Endodermal cell (in vitro differentiated cells): ENCODE measurements around the gene HAAO. TPM values are rescaled to one million over a fixed set of nuclear protein-coding genes. Genes with fewer than 3 reads are reported as not detected.

Experiments used
- DNase-seq: peaks from one replicate; pipeline ENCODE4 v3.0.0-alpha.2; 2017
- H3K27ac ChIP-seq: 2 replicates; pipeline ENCODE4 v1.5.1; 2013; ENCODE audit warnings: mild to moderate bottlenecking, low read depth, low read length, moderate library complexity
- H3K27me3 ChIP-seq: 2 replicates; pipeline ENCODE4 v1.6.1; 2013; ENCODE audit warnings: mild to moderate bottlenecking, low read length, moderate library complexity; ENCODE audit not compliant: insufficient read depth, control insufficient read depth, poor library complexity, severe bottlenecking
- H3K36me3 ChIP-seq: 2 replicates; pipeline ENCODE4 v1.7.0; 2013; ENCODE audit warnings: mild to moderate bottlenecking, low read length, moderate library complexity; ENCODE audit not compliant: control insufficient read depth, insufficient read depth
- H3K4me1 ChIP-seq: one replicate; pipeline ENCODE4 v1.7.0; 2013; ENCODE audit warnings: low read length; ENCODE audit not compliant: control insufficient read depth, insufficient read depth
- H3K4me3 ChIP-seq: 2 replicates; pipeline ENCODE4 v1.5.1; 2013; ENCODE audit warnings: mild to moderate bottlenecking, low read length, moderate library complexity
- H3K9ac ChIP-seq: 2 replicates; pipeline ENCODE4 v1.6.1; 2013; ENCODE audit warnings: mild to moderate bottlenecking, low read length, moderate library complexity; ENCODE audit not compliant: poor library complexity, severe bottlenecking; ENCODE audit errors: extremely low read depth
- H3K9me3 ChIP-seq: 2 replicates; pipeline ENCODE4 v1.6.1; 2013; ENCODE audit warnings: mild to moderate bottlenecking, low read length, moderate library complexity; ENCODE audit not compliant: control insufficient read depth
- H3K27ac Mint-ChIP-seq: 2 replicates; pipeline ENCODE4 v1.8.0; 2020; ENCODE audit warnings: mixed read lengths
- H3K27me3 Mint-ChIP-seq: 2 replicates; pipeline ENCODE4 v1.8.0; 2021; ENCODE audit warnings: mild to moderate bottlenecking, mixed read lengths; ENCODE audit not compliant: insufficient read depth
- H3K36me3 Mint-ChIP-seq: 2 replicates; pipeline ENCODE4 v1.8.0; 2020; ENCODE audit warnings: low read depth, mixed read lengths
- H3K4me1 Mint-ChIP-seq: 2 replicates; pipeline ENCODE4 v1.8.0; 2020; ENCODE audit warnings: mixed read lengths
- H3K4me3 Mint-ChIP-seq: 2 replicates; pipeline ENCODE4 v1.8.0; 2020; ENCODE audit warnings: mild to moderate bottlenecking, moderate library complexity, mixed read lengths
- H3K9me3 Mint-ChIP-seq: 2 replicates; pipeline ENCODE4 v1.8.0; 2020; ENCODE audit warnings: mild to moderate bottlenecking, mixed read lengths
- WGBS, 2 experiments: methylation state at CpG; one replicate each; pipeline versions ENCODE4 v1.1.5 to v1.1.7; 2013; ENCODE audit warnings: missing lambda C conversion rate in 2 of 2, mixed read lengths in 1 of 2; ENCODE audit not compliant: insufficient coverage in 1 of 2, insufficient read length in 1 of 2; 5-methylcytosine and 5-hydroxymethylcytosine counted together
- long read RNA-seq, 4 experiments: library from polyadenylated mRNA in 2 of 4; library from RNA in 1 of 4; library from capped mRNA in 1 of 4; stranded (forward) in 3 of 4; unstranded in 1 of 4; transcript quantifications; one replicate each; pipeline ENCODE4 v2.0.0, GENCODE V29; 2020 to 2021; ENCODE audit warnings: inconsistent platforms in 1 of 4
- polyA plus RNA-seq, 2 experiments: library from polyadenylated mRNA; stranded (reverse); fragments of 50-300 nt; gene quantifications; one replicate each; pipeline ENCODE4 v1.2.3, GENCODE V29; 2013
- total RNA-seq, 2 donors: library from RNA; stranded (reverse); fragmentation: NEBNext Ultra II Directional in 1 of 2; extraction: Animal tissue kit (Norgen Biotek cat#: 25700) in 1 of 2; gene quantifications; 2 replicates in 1 of 2; 3 replicates in 1 of 2; pipeline ENCODE4 v1.2.1, GENCODE V29; 2021
- TF ChIP-seq, protein P1 (sequence below): fragments of 200-600 bp; sonication (generic); conservative IDR thresholded peaks from 2 replicates; pipeline ENCODE4 v1.5.0; 2021; ENCODE audit warnings: antibody characterized with exemption, mild to moderate bottlenecking

Gene HAAO
- 10 to 100 TPM; 13.4 to 24.2 TPM for total RNA-seq
- 6.8 TPM for polyA plus RNA-seq (2013, experiment 1 of 2)
- 7.2 TPM for polyA plus RNA-seq (2013, experiment 2 of 2)
- long read RNA-seq, experiment 1, partial matches to known transcripts = 3 of 14 reads
- long read RNA-seq, experiment 1, other reads (novel, unspliced or antisense) = 11 of 14 reads
- long read RNA-seq, experiment 2, transcript HAAO-201 (10 exons, 1,265 nt) = major isoform, 11 of 21 reads
- long read RNA-seq, experiment 2, partial matches to known transcripts = 2 of 21 reads
- long read RNA-seq, experiment 2, other reads (novel, unspliced or antisense) = 8 of 21 reads
- long read RNA-seq, experiment 3, transcript HAAO-201 (10 exons, 1,265 nt) = major isoform, 11 of 24 reads
- long read RNA-seq, experiment 3, partial matches to known transcripts = 0 of 24 reads
- long read RNA-seq, experiment 3, other reads (novel, unspliced or antisense) = 8 of 24 reads
- long read RNA-seq, experiment 4, transcript HAAO-201 (10 exons, 1,265 nt) = major isoform, 14 of 33 reads
- long read RNA-seq, experiment 4, partial matches to known transcripts = 1 of 33 reads
- long read RNA-seq, experiment 4, other reads (novel, unspliced or antisense) = 15 of 33 reads

DNA sequence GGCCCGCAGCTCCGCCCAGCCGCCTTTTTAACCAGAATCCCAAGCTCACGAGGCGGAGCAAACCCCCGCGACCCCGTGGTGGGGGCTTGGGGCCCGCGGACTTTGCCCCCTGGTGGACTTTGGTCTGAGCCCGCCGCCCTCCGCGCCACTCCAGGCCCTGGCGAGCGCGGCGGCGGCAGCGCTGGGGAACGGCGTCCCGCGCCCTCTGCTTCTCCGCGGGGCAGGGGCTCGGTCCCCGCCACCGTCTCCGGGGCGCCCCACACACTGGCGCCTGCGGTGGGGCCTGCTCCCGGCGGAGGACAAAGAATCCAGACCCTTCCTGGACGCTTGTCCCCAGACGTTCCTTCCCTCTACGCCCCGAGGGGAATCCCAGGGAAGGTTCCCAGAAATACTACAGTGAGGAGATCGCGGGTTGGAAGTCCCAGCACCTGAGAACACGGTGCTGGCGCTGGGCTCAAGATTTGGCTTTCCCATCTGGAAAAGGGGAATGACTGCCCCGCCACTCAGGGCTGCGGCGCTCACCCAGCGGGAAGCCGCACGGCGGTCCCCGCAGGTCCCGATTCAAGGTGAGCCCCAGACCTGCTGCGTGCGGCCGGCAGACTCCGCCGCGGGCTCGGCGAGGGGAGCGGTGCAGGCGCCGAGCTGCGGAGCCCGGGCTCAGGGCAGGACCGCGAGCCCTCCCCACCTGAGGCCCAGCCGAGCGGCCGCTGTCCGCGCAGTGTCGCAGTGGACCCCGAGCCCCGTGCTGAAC lies at the start of gene HAAO:
Gene HAAO (minus strand): TSS at position 1 of the 751 bp plus-strand sequence. CDS start 47 bp downstream, outside the sequence.
- peaks cover 4% of the 10 kb centered on the region for H3K9me3 Mint-ChIP-seq
- Histone ChIP-seq H3K27me3 (peaks cover 26% of the 10 kb centered on the region), H3K4me3 (peak within 1 kb of the TSS; percentile 80), H3K27ac (peak within 1 kb of the TSS; percentile 91), H3K9me3 (peaks cover 10% of the 10 kb centered on the region), H3K9ac (peak within 1 kb of the TSS; percentile 63), H3K4me1 (peaks cover 3% of the 10 kb centered on the region), H3K36me3 (no peaks in the 10 kb centered on the region)
- TF ChIP-seq, protein P1, sequence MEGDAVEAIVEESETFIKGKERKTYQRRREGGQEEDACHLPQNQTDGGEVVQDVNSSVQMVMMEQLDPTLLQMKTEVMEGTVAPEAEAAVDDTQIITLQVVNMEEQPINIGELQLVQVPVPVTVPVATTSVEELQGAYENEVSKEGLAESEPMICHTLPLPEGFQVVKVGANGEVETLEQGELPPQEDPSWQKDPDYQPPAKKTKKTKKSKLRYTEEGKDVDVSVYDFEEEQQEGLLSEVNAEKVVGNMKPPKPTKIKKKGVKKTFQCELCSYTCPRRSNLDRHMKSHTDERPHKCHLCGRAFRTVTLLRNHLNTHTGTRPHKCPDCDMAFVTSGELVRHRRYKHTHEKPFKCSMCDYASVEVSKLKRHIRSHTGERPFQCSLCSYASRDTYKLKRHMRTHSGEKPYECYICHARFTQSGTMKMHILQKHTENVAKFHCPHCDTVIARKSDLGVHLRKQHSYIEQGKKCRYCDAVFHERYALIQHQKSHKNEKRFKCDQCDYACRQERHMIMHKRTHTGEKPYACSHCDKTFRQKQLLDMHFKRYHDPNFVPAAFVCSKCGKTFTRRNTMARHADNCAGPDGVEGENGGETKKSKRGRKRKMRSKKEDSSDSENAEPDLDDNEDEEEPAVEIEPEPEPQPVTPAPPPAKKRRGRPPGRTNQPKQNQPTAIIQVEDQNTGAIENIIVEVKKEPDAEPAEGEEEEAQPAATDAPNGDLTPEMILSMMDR = peak; percentile 46
- peak; percentile 90 for DNase-seq
- 1 to 4% methylated on average over 41 to 75 of the region's 75 CpGs for WGBS, 2 experiments
- peak within 1 kb of the TSS; percentile 68 for H3K4me3 Mint-ChIP-seq
- peaks cover 31% of the 10 kb centered on the region for H3K27me3 Mint-ChIP-seq
- H3K4me1 Mint-ChIP-seq = peaks cover 23% of the 10 kb centered on the region
- peaks cover 6% of the 10 kb centered on the region for H3K36me3 Mint-ChIP-seq
- peak within 1 kb of the TSS; percentile 74 for H3K27ac Mint-ChIP-seq

DNA sequence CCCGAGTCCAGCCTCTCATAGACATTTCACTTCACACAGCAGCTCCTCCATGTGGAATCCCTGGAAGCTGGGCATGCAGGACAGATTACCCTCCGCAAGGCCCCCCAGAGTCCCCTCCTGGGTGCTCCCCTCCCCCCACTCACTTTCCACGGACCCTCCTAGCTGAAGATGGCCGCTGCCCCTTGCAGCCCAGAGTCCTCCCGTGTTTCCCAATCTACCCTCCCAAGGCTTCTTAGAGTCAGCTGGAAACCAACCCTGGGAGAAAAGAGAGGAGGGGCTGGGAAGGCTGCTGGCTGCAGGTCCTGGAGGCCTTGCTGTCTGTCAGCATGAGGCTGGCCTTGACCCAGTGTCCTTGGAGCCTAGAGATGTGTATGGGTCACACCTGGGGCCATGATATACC lies 49.0 kb upstream of the HAAO start:
- peaks cover 7% of the 10 kb centered on the region for H3K4me1 Mint-ChIP-seq
- no peak overlapping the region for H3K27ac ChIP-seq
- no peaks in the 10 kb centered on the region for H3K4me1 ChIP-seq
- no peaks in the 10 kb centered on the region for H3K36me3 ChIP-seq
- H3K9ac ChIP-seq = no peak overlapping the region
- H3K9me3 Mint-ChIP-seq = no peaks in the 10 kb centered on the region
- no peak overlapping the region for H3K27ac Mint-ChIP-seq
- WGBS, 2 experiments = 88% methylated on average over 5 of the region's 5 CpGs; no CpG with 5 or more reads in 1 of the 2 experiments
- no peaks in the 10 kb centered on the region for H3K27me3 ChIP-seq
- peak; percentile 26 for DNase-seq
- no peaks in the 10 kb centered on the region for H3K9me3 ChIP-seq
- H3K27me3 Mint-ChIP-seq = no peaks in the 10 kb centered on the region
- no peaks in the 10 kb centered on the region for H3K36me3 Mint-ChIP-seq
- H3K4me3 ChIP-seq = no peak overlapping the region
- H3K4me3 Mint-ChIP-seq = no peak overlapping the region
- TF ChIP-seq, protein P1 = no peak

DNA sequence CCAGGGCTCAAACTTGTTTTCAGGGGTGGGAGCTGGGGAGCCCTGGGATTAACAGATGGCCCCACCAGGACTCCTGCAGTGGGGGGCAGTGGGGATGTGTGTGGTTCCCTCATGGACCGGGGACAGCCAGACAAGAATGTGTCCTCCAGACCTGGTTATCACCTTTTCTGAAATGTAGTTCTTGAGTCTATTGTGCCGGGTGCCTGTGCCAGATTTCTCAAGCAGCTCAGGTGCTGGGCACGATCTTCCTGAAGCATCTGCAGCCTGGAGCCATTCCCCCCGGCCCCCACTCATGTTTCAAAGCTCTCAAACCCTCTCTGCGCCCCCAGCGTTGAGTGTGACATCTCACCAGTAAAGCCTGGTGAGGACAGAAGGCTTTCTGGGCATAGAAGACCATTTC lies 48.4 kb upstream of the HAAO start:
- no peaks in the 10 kb centered on the region for H3K4me1 ChIP-seq
- TF ChIP-seq, protein P1 = no peak
- H3K36me3 ChIP-seq = no peaks in the 10 kb centered on the region
- no peak overlapping the region for H3K4me3 Mint-ChIP-seq
- H3K4me3 ChIP-seq = no peak overlapping the region
- no peaks in the 10 kb centered on the region for H3K9me3 ChIP-seq
- peaks cover 7% of the 10 kb centered on the region for H3K4me1 Mint-ChIP-seq
- no peak overlapping the region for H3K27ac Mint-ChIP-seq
- no peaks in the 10 kb centered on the region for H3K36me3 Mint-ChIP-seq
- peak; percentile 10 for DNase-seq
- WGBS, 2 experiments = 87 to 92% methylated on average over 2 to 6 of the region's 6 CpGs
- H3K27me3 ChIP-seq = no peaks in the 10 kb centered on the region
- H3K9me3 Mint-ChIP-seq = peaks cover under 1% of the 10 kb centered on the region
- H3K9ac ChIP-seq = no peak overlapping the region
- no peaks in the 10 kb centered on the region for H3K27me3 Mint-ChIP-seq
- H3K27ac ChIP-seq = no peak overlapping the region
